ENCODE results near the gene C11orf91.
"Not testable (repeated sequence)": the region's sequence is repeated elsewhere in the genome, so short reads cannot be mapped to it uniquely, and the experiment has no call there.

The C11orf91 gene

DNA sequence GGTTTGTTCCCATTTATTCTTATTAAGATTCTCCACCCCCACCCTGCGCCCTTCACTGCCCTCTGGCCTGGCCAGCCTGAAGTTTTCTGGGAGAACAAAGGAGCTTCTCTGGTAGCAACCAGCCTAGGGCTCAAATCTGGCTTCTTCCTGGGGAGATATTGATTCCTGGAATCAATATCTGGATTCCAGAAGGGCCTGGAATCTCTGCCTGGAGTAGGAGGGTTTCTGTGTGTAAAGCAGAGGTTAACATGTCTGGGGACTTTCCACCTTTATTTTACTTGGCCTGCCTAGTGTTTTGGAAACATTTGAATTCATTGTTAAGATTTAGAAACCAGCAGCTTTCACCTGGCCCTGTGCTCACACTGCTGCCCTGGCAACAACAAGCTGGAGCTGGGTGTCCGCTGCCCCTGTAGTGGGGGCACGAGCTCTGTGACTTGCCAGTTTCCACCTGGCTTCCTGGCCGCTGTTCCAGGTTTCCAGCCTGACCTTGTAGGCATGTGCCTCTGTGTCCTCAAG is 5.5 kb downstream of the C11orf91 start:
- DNase-seq = no peak

- DNase-seq = peak; percentile 80
Observed at GRCh38 chr11:33694346-33695050, 6.1 kb downstream of the C11orf91 start.

DNA sequence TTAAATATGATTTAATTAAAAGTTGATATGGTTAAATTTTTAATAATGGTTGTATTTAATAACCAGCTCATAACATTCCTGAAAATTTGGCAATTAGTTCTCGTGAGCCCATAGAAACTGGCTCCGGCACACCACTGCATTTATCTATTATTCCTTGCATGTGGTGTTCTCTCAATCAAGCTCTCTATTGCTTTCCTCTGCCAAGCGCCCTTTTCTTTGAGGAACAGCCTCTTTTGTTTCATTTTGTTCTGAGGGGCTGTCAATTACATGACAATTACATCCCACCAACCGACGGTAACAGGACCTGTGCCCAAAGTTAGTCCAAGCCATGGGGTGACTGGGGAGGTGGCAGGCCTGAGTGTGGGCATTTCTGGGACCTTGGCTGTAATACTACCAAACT is 8.1 kb downstream of the C11orf91 start:
- DNase-seq = no peak

DNA sequence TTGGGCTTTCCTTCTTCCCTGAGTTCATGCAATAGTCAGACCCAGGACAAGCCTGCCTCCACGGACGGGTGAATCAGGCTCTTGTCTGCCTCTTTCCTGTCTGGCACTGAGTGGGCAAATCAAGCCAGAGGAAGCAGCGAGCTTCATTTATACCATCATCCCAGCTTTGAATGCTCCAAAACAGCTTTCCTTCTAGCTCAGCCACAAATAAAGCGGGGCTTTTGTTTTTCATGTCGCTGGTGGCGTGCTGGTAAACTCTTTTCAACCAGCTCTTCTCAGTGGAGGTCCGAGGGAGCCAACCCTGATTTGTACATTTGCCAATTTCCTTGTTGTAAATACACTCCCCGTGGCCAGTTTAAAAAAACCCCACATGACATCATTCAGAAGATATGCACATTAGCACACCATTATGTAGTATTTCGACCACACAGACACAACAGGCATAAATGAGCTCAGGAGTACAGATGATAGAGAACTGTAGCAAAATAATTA is 8.6 kb downstream of the C11orf91 start:
- no peak for DNase-seq

DNA sequence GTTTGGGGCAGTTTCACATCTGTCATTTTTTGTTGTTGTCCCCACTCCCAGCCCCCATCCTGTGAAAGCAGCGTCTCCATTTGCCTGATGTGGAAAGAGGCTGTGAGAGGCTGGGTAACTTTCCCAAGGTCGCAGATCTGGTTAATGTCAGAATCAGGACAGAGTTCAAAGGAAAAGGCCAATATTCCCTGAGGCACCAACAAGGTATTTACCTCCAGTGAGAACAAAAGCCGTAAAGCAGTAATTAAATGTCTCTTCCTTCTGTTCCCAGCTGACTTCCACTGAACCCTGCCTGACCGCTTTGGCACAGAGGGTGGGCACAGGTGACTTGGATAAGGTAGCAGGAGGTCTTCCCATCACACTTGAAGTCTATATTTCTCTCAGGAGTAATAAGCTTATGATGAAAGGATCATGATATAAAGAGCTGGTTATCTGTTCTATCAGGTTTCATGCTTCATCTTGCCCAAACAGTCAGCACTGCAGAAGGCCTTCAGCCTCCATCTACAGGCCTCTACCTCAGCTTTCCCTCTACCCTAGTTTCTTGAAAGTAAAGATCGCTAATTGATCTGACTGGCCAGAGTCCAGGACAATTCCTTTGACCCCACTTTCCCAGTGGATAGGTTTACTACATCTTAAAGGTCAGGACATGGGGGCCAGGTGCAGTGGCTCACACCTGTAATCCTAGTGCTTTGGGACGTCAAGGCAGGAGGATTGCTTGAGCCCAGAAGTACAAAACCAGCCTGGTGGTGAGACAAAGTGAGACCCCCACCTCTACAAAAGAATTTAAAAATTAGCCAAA is 9.4 kb downstream of the C11orf91 start:
- no peak for DNase-seq

DNA sequence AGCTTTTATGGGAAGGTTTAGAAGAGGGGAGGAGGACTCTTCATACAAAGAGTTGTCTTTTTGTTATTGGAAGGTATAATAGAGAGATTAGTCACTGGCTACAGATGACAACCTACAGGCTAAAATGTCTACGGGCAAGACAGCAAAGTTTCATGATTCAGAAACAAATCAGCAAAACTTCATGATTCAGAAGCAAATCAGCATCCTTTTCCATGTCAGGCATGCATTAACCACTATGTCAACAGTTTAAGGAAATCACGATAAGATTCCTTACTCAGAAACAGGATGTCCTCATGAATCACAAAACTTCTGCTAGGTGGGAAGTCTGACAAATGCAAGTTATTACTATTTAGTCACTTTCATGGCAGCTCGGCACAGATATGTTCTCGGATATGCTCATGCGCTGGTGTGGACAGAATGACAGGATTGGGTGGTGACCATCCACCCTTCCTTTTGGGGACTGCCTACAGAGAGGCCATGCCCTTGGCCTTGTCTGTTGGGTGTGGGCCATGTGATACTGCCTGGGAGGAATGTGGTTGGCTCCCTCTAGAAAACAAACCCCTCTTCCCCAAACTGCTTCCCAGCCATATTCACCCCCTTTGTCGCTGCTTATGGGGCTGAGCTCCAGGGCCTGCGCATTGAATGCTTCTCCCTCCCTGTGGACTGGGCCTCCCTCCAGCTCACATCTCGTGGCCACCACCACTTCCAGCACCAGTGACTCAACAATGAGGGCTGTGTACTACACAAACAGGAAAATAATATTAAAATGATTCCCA is 10.1 kb downstream of the C11orf91 start:
- no peak for DNase-seq

GRCh38 chr11:33689501-33689900 is 11.1 kb downstream of the C11orf91 start:
- DNase-seq = no peak

GRCh38 chr11:33689085-33689484 is 11.5 kb downstream of the C11orf91 start:
- DNase-seq = no peak

- peak; percentile 84 for DNase-seq
Observed at GRCh38 chr11:33687733-33688479, 12.7 kb downstream of the C11orf91 start.

DNA sequence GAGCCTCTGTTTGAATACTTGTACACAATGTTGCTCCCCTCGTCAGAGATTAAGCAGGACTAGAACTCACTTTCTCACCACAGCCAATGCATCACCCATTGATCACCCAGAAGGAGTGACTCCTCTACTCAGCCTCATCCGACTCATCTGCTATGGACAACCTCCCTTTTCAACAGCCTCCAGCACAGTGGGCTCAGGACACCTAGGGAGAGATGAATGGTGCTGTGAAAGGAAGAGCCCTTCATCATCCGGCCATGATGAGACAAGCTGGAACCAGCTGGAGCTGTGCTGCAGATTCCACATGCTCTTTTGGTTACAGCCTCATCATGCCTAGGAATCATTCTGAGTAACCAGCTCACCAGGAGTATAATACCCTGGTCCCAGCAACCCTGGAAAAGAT is 15.5 kb downstream of the C11orf91 start:
- no peak for DNase-seq

DNA sequence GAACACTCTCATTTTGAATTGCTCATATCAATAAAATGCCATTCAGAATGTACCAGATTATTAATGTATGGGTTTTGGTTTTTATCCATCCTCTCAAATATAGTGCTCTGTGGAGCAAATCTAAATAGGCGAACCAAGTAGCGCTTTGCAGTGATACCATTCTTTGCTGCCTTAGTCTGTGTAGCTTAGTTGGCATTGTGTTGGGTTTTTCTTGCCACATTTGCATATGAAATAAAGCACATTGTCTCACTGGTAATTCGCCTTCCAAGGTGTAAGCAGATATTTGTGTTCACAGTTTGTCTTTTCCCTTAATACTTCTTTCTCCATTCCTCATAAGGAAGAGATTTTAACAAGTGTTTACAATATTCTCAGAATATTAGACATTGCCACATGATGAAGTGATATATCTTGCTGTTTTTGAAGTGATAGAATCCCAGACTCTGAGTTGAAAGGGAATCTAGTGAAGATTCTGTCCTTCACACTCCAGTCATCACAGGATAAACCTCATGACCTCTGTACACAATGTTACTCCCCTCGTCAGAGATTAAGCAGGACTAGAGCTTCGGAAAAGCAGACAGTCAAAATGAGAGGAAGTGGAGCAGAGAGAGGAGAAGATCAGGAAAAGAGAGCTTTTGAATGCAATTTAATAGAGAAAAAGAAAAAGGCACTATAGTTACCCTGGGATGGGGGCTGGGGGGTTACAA is 16.5 kb downstream of the C11orf91 start:
- DNase-seq = no peak

- DNase-seq = no peak
Observed at GRCh38 chr11:33682446-33682845, 18.2 kb downstream of the C11orf91 start.

GRCh38 chr11:33682019-33682418 is 18.6 kb downstream of the C11orf91 start:
- DNase-seq = no peak

DNA sequence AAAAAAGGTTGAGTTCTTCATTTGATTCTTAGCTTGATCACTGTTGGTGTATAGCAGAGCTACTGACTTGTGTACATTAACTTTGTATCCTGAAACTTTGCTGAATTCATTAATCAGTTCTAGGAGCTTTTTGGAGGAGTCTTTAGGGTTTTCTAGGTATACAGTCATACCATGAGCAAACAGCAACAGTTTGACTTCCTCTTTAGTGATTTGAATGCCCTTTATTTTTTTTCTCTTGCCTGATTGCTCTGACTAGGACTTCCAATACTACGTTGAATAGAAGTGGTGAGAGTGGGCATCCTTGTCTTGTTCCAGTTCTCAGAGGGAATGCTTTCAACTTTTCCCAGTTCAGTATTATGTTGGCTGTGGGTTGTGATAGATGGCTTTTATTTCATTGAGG is 22.0 kb downstream of the C11orf91 start:
- not testable (repeated sequence) for DNase-seq

DNA sequence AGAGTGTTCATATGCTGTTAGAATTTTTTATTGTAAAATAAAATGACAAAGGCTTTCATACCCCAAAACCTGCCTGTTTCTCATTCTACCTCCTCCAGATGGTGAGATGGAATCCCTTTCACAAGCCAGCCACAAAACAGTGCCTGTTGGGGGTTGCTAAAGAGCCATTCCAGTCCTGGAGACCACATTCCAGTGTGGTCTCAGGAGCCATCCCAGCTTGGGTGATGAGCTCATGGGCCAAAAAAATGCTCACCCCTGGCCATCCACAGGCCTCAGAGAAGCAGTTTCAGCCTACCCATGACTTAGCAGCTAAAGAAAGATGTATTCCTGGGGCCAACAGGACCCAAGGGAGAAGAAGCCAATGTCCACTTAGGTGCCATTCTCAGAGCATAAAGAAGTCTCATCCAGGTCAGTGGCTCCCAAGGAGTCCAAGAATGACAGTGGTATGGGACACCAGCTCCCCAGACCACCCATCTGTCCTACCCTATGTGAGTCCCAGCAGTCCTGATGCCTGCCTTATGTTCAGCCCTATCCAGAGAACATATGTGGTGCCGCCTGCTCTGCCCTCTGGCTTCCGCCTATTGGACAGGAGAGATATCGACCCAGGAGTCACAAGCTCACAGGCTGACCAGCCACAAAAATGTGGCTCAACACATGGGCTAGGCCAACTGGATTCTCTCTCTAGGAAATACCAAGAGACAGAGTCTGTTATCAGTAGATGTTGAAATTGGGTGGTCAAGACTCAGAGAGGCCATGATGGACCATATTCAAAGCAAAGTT is 26.4 kb downstream of the C11orf91 start:
- no peak for DNase-seq

GRCh38 chr11:33672273-33672672 is 28.4 kb downstream of the C11orf91 start:
- no peak for DNase-seq

- no peak for DNase-seq
Observed at GRCh38 chr11:33670250-33671011, 30.2 kb downstream of the C11orf91 start.

DNA sequence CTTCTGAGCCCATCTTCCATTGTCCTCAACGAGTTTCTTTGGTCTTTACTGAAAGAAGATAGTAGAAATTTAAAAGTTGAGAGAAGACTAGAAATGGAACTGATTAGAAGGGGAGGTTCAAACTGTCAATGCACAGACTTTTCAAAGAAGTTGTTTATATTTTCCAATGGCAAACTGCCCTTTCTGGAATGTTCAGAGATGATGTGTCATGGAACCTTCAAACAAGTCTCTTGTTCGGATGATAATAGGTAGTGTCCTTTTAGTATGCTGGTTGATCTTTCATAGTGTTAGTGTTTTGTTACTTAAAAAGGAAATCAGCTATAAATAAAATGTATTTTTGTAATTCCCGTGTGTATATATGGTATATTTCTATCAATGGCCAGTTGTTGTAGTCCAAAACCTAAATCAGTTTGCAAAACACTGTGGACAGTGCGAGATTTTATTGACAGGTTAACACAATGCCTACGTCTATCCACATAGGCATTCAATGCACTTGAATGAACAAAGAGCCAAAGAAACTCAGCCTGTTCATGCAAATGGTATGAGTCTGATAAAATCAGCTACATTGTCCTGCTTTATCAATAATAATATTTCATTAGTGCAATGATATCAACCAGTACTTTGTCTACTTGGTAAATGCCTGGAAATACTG is 30.9 kb downstream of the C11orf91 start:
- no peak for DNase-seq

DNA sequence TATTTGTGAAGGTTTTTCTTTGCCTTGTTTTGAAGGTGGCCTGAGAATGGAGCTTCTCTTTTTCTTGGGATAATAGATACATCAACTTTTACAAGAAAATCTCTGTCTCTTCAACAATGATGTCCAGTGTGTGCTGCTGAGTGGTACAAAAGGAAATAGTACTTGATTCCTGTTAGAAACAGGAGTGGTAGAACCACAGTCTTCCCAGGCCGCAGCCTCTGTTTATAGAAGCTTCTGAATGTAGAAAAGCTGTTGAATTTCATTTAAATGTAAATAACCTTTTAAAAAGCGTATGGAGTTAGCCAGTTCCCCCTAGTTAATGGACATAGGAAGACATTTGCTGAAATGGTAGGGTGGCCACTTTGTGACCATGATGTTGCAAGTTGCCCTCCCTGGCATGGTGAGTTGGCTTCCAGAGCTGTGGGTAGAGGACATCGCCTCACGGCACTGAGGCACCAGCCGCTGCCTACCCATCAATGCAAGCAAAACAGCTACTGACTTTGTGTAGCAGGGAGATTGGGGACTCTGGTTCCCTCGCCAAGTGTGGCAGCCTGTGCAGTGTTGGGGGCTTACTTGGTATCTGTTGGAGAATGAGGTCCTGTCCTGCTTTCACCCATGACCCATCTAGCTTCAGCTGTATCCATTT is 31.6 kb downstream of the C11orf91 start:
- no peak for DNase-seq

Data from NCI-H2171 (cell line).